Activated CD4-positive, alpha-beta T cell treated with anti-CD3 and anti-CD28 coated beads, Interleukin-2, amount 50 U/mL, for 24 hours (primary cell): ENCODE results near the gene WDR62.

Experiments
- DNase-seq, 2 donors: peaks; one replicate each; pipeline ENCODE4 v3.0.0-alpha.2; 2020; ENCODE audit warnings: low read depth in 1 of 2, low spot score in 1 of 2

Gene WDR62

GRCh38 chr19:36073121-36073876 lies 18.6 kb downstream of the WDR62 start:
- DNase-seq: no peak

- no peak for DNase-seq
These were observed 24.8 kb downstream of the WDR62 start for GRCh38 chr19:36079389-36079945.

GRCh38 chr19:36081385-36081784 lies 26.7 kb downstream of the WDR62 start:
- DNase-seq: no peak

GRCh38 chr19:36081894-36082293 lies 27.2 kb downstream of the WDR62 start:
- DNase-seq: no peak

GRCh38 chr19:36082916-36083315 lies 28.2 kb downstream of the WDR62 start:
- no peak for DNase-seq

- no peak for DNase-seq
These were observed 29.7 kb downstream of the WDR62 start for GRCh38 chr19:36084231-36085009.

- DNase-seq: no peak
These were observed 31.6 kb downstream of the WDR62 start for GRCh38 chr19:36086326-36086725.

GRCh38 chr19:36089847-36090246 lies 35.1 kb downstream of the WDR62 start:
- DNase-seq: no peak

GRCh38 chr19:36090910-36091695 lies 36.4 kb downstream of the WDR62 start:
- DNase-seq: no peak

GRCh38 chr19:36092566-36092965 lies 37.9 kb downstream of the WDR62 start:
- no peak for DNase-seq

- DNase-seq: no peak
These were observed 38.5 kb downstream of the WDR62 start for GRCh38 chr19:36093146-36093662.

- DNase-seq: no peak
These were observed 39.0 kb downstream of the WDR62 start for GRCh38 chr19:36093687-36094086.

- no peak for DNase-seq
These were observed 42.3 kb downstream of the WDR62 start for GRCh38 chr19:36097036-36097435.

- DNase-seq: no peak
These were observed 44.6 kb downstream of the WDR62 start for GRCh38 chr19:36099166-36099785.

- DNase-seq: no peak
These were observed 45.8 kb downstream of the WDR62 start for GRCh38 chr19:36100476-36100875.

GRCh38 chr19:36101550-36102327 lies 47.0 kb downstream of the WDR62 start:
- no peak for DNase-seq

- no peak for DNase-seq
These were observed 48.4 kb downstream of the WDR62 start for GRCh38 chr19:36103040-36103626.

- no peak for DNase-seq
These were observed 49.3 kb downstream of the WDR62 start for GRCh38 chr19:36103842-36104552.

GRCh38 chr19:36106441-36106840 lies 51.7 kb downstream of the WDR62 start:
- DNase-seq: no peak
